Mesenchymal stem cell (in vitro differentiated cells and primary cell): Measurements from ENCODE around the gene ZDHHC1.

Source experiments
- DNase-seq: peaks from one replicate; pipeline ENCODE4 v3.0.0-alpha.2; 2013
- H2AFZ ChIP-seq: one replicate; pipeline ENCODE4 v1.6.1; 2013; ENCODE audit warnings: low read depth, mild to moderate bottlenecking, control low read depth, inconsistent platforms, low read length, moderate library complexity
- H2AK5ac ChIP-seq: 2 replicates; pipeline ENCODE4 v1.6.1; 2013; ENCODE audit warnings: low read length, moderate library complexity, mild to moderate bottlenecking, inconsistent platforms; ENCODE audit not compliant: severe bottlenecking
- H2BK120ac ChIP-seq: one replicate; pipeline ENCODE4 v1.6.1; 2013; ENCODE audit warnings: low read depth, mild to moderate bottlenecking, inconsistent platforms, low read length, moderate library complexity
- H2BK12ac ChIP-seq, 2 experiments: one replicate each; pipeline ENCODE4 v1.6.1; 2013; ENCODE audit warnings: inconsistent platforms in 2 of 2, low read length in 2 of 2, mild to moderate bottlenecking in 2 of 2, moderate library complexity in 2 of 2, control low read depth in 1 of 2
- H2BK15ac ChIP-seq: one replicate; pipeline ENCODE4 v1.6.1; 2013; ENCODE audit warnings: mild to moderate bottlenecking, low read depth, inconsistent platforms; ENCODE audit not compliant: poor library complexity, severe bottlenecking
- H2BK5ac ChIP-seq: 2 replicates; pipeline ENCODE4 v1.6.1; 2013; ENCODE audit warnings: low read depth, mild to moderate bottlenecking, low read length, control low read depth, inconsistent platforms; ENCODE audit not compliant: poor library complexity, severe bottlenecking
- H3K14ac ChIP-seq, 2 experiments: one replicate each; pipeline ENCODE4 v1.6.1; 2013; ENCODE audit warnings: inconsistent platforms in 2 of 2, low read length in 2 of 2, control low read depth in 1 of 2, mild to moderate bottlenecking in 1 of 2, moderate library complexity in 1 of 2
- H3K18ac ChIP-seq, 2 experiments: one replicate each; pipeline ENCODE4 v1.6.1; 2013; ENCODE audit warnings: inconsistent platforms in 2 of 2, low read length in 2 of 2, control low read depth in 1 of 2, low read depth in 1 of 2, mild to moderate bottlenecking in 1 of 2
- H3K23ac ChIP-seq, 2 experiments: one replicate each; pipeline ENCODE4 v1.6.1; 2013; ENCODE audit warnings: inconsistent platforms in 2 of 2, low read length in 2 of 2, mild to moderate bottlenecking in 2 of 2, moderate library complexity in 2 of 2, control low read depth in 1 of 2
- H3K27ac ChIP-seq: 2 replicates; pipeline ENCODE4 v1.5.1; 2013; ENCODE audit warnings: mild to moderate bottlenecking, moderate library complexity, low read length, control low read depth, inconsistent platforms; ENCODE audit not compliant: poor library complexity, severe bottlenecking
- H3K27me3 ChIP-seq, 2 experiments: 2 replicates each; pipeline versions ENCODE4 v1.6.1 to v1.7.0; 2013; ENCODE audit warnings: low read length in 2 of 2, mild to moderate bottlenecking in 2 of 2, moderate library complexity in 2 of 2, control low read depth in 1 of 2, inconsistent platforms in 1 of 2; ENCODE audit not compliant: control insufficient read depth in 1 of 2, insufficient read depth in 1 of 2
- H3K36me3 ChIP-seq, 2 experiments: 2 replicates each; pipeline versions ENCODE4 v1.6.1 to v1.7.0; 2013; ENCODE audit warnings: low read length in 2 of 2, control low read depth in 1 of 2, inconsistent platforms in 1 of 2, low read depth in 1 of 2, mild to moderate bottlenecking in 1 of 2; ENCODE audit not compliant: insufficient read depth in 2 of 2, control insufficient read depth in 1 of 2
- H3K4ac ChIP-seq, 2 experiments: one replicate each; pipeline ENCODE4 v1.6.1; 2013; ENCODE audit warnings: inconsistent platforms in 2 of 2, low read length in 2 of 2, mild to moderate bottlenecking in 2 of 2, moderate library complexity in 2 of 2, control low read depth in 1 of 2, low read depth in 1 of 2
- H3K4me1 ChIP-seq: 2 replicates; pipeline ENCODE4 v1.6.1; 2013; ENCODE audit warnings: low read depth, low read length, control low read depth; ENCODE audit not compliant: control insufficient read depth, insufficient read depth
- H3K4me2 ChIP-seq: 2 replicates; pipeline ENCODE4 v1.6.1; 2013; ENCODE audit warnings: low read length, mild to moderate bottlenecking, inconsistent platforms; ENCODE audit not compliant: poor library complexity, severe bottlenecking
- H3K4me3 ChIP-seq, 2 experiments: 2 replicates each; pipeline versions ENCODE4 v1.5.1 to v1.7.0; 2013; ENCODE audit warnings: low read length in 2 of 2, mild to moderate bottlenecking in 2 of 2, control low read depth in 1 of 2, low read depth in 1 of 2; ENCODE audit not compliant: insufficient read depth in 1 of 2
- H3K79me1 ChIP-seq: replicated peaks from 2 replicates; pipeline ENCODE4 v1.6.1; 2013; ENCODE audit warnings: mild to moderate bottlenecking, control low read depth, low read length, inconsistent platforms; ENCODE audit not compliant: poor library complexity, severe bottlenecking
- H3K9ac ChIP-seq: 2 replicates; pipeline ENCODE4 v1.7.0; 2013; ENCODE audit warnings: mild to moderate bottlenecking, low read length, moderate library complexity
- H3K9me3 ChIP-seq: 2 replicates; pipeline ENCODE4 v1.7.0; 2013; ENCODE audit warnings: mild to moderate bottlenecking, low read length; ENCODE audit not compliant: control insufficient read depth
- H4K8ac ChIP-seq: one replicate; pipeline ENCODE4 v1.6.1; 2013; ENCODE audit warnings: inconsistent platforms, mild to moderate bottlenecking, low read length, moderate library complexity
- H4K91ac ChIP-seq: one replicate; pipeline ENCODE4 v1.6.1; 2013; ENCODE audit warnings: mild to moderate bottlenecking, low read length, inconsistent platforms
- WGBS: methylation state at CpG from one replicate; pipeline ENCODE4 v1.1.7; 2013; ENCODE audit warnings: mixed read lengths; 5-methylcytosine and 5-hydroxymethylcytosine counted together

Gene ZDHHC1

GRCh38 chr16:67442581-67443255, 26.4 kb upstream of the ZDHHC1 start:
- H2BK5ac ChIP-seq = no peak overlapping the region
- DNase-seq = no peak
- no peak overlapping the region for H2AFZ ChIP-seq
- H2BK12ac ChIP-seq = no peak overlapping the region
- no peak overlapping the region for H3K18ac ChIP-seq
- H4K8ac ChIP-seq = no peak overlapping the region
- peak overlapping the region; percentile 47 for H3K9ac ChIP-seq
- no peak overlapping the region for H3K23ac ChIP-seq
- peaks cover 37% of the 10 kb centered on the region for H3K4me1 ChIP-seq
- no peak overlapping the region for H4K91ac ChIP-seq
- H3K4me3 ChIP-seq = peak overlapping the region in 1 of 2 experiments; percentile 45
- peaks cover 63 to 91% of the 10 kb centered on the region in 2 experiments for H3K36me3 ChIP-seq
- no peaks in the 10 kb centered on the region for H3K9me3 ChIP-seq
- H3K14ac ChIP-seq = no peak overlapping the region
- no peaks in the 10 kb centered on the region for H3K27me3 ChIP-seq
- H3K4me2 ChIP-seq = no peak overlapping the region
- H3K27ac ChIP-seq = no peak overlapping the region
- no peak overlapping the region for H2AK5ac ChIP-seq
- H3K4ac ChIP-seq = no peak overlapping the region
- 95% methylated on average over 12 of the region's 13 CpGs for WGBS
- H2BK15ac ChIP-seq = no peak overlapping the region
- no peak overlapping the region for H2BK120ac ChIP-seq
- peaks cover 54% of the 10 kb centered on the region for H3K79me1 ChIP-seq

- no peak overlapping the region for H3K14ac ChIP-seq
- no peak overlapping the region for H2BK15ac ChIP-seq
- no peak overlapping the region for H2BK12ac ChIP-seq
- DNase-seq = no peak
- no peak overlapping the region for H4K91ac ChIP-seq
- H3K36me3 ChIP-seq = peaks cover 69 to 91% of the 10 kb centered on the region in 2 experiments
- no peaks in the 10 kb centered on the region for H3K9me3 ChIP-seq
- no peak overlapping the region for H3K23ac ChIP-seq
- no peak overlapping the region for H2AK5ac ChIP-seq
- no peak overlapping the region for H3K4me3 ChIP-seq
- no peak overlapping the region for H2AFZ ChIP-seq
- no peak overlapping the region for H2BK120ac ChIP-seq
- no peak overlapping the region for H3K27ac ChIP-seq
- peaks cover 30% of the 10 kb centered on the region for H3K4me1 ChIP-seq
- H4K8ac ChIP-seq = no peak overlapping the region
- H3K9ac ChIP-seq = no peak overlapping the region
- no peak overlapping the region for H3K4ac ChIP-seq
- H3K18ac ChIP-seq = no peak overlapping the region
- H3K27me3 ChIP-seq = no peaks in the 10 kb centered on the region
- H2BK5ac ChIP-seq = no peak overlapping the region
- 95% methylated on average over 5 of the region's 5 CpGs for WGBS
- H3K4me2 ChIP-seq = no peak overlapping the region
- H3K79me1 ChIP-seq = peaks cover 46% of the 10 kb centered on the region
Observed at GRCh38 chr16:67441907-67442306, 25.6 kb upstream of the ZDHHC1 start.

- H2BK5ac ChIP-seq = no peak overlapping the region
- WGBS = 97% methylated on average over 17 of the region's 17 CpGs
- no peak overlapping the region for H4K91ac ChIP-seq
Observed at GRCh38 chr16:67441271-67441753, 25.0 kb upstream of the ZDHHC1 start.

GRCh38 chr16:67438824-67439393, 22.6 kb upstream of the ZDHHC1 start:
- Histone ChIP-seq H3K23ac (no peak overlapping the region), H3K27ac (no peak overlapping the region), H2BK12ac (no peak overlapping the region), H3K4me2 (no peak overlapping the region), H3K9ac (no peak overlapping the region), H2BK120ac (no peak overlapping the region), H3K4ac (no peak overlapping the region), H4K91ac (no peak overlapping the region), H3K27me3 (no peaks in the 10 kb centered on the region), H2BK5ac (no peak overlapping the region), H2AK5ac (no peak overlapping the region), H3K4me3 (no peak overlapping the region), H3K4me1 (peaks cover 9% of the 10 kb centered on the region), H3K18ac (no peak overlapping the region), H3K9me3 (no peaks in the 10 kb centered on the region), H3K14ac (no peak overlapping the region), H4K8ac (no peak overlapping the region), H3K79me1 (peaks cover 28% of the 10 kb centered on the region), H2BK15ac (no peak overlapping the region), H2AFZ (no peak overlapping the region), H3K36me3 (peaks cover 74 to 83% of the 10 kb centered on the region in 2 experiments)
- DNase-seq = no peak
- WGBS = 97% methylated on average over 19 of the region's 19 CpGs

More at GRCh38 chr16:67441271-67441753, 25.0 kb upstream of the ZDHHC1 start:
- Histone ChIP-seq H3K14ac (no peak overlapping the region), H4K8ac (no peak overlapping the region), H3K9me3 (no peaks in the 10 kb centered on the region), H3K9ac (no peak overlapping the region), H3K4me2 (no peak overlapping the region), H2AK5ac (no peak overlapping the region), H3K4me1 (peaks cover 25% of the 10 kb centered on the region), H3K18ac (no peak overlapping the region), H2BK12ac (no peak overlapping the region), H3K27ac (no peak overlapping the region), H2BK120ac (no peak overlapping the region), H3K27me3 (no peaks in the 10 kb centered on the region), H3K23ac (no peak overlapping the region), H3K4ac (no peak overlapping the region), H3K4me3 (no peak overlapping the region), H3K36me3 (peaks cover 75 to 91% of the 10 kb centered on the region in 2 experiments), H3K79me1 (peaks cover 40% of the 10 kb centered on the region), H2BK15ac (no peak overlapping the region), H2AFZ (no peak overlapping the region)
- no peak for DNase-seq
